HepG2 (cell line): ENCODE data around the gene SCGB2B2. TPM values are rescaled to one million over a fixed set of nuclear protein-coding genes. Genes with fewer than 3 reads are reported as not detected.

Experiments used
- ATAC-seq: fragments of 200-7000 bp; cut with Tn5 transposase; 3 replicates; pipeline ENCODE4 v1.9.1; 2020; ENCODE audit warnings: mild to moderate bottlenecking, moderate library complexity
- BruUV-seq: library from RNA; stranded (reverse); fragments of 400-500 nt; replicated peaks from 2 replicates; lab custom pipeline; 2021; lab: Mats Ljungman, UMichigan
- CTCF ChIA-PET: fragments of 300-600 bp; formaldehyde crosslinking; extraction: SDS; loops from one replicate; lab custom pipeline; 2021; ENCODE audit warnings: low total read pairs, inconsistent platforms, low intra/inter-chr PET ratio; lab: Yijun Ruan, JAX
- POLR2A ChIA-PET: fragments of 350-600 bp; sonication (Branson Sonifier 250); formaldehyde crosslinking; loops from one replicate; lab custom pipeline; 2020; ENCODE audit warnings: antibody characterized with exemption, inconsistent platforms; lab: Yijun Ruan, JAX
- DNase-seq: peaks from one replicate; pipeline ENCODE4 v3.0.0-alpha.2; 2015; ENCODE audit warnings: low spot score
- FAIRE-seq: peaks from 3 replicates; lab custom pipeline; 2011; peaks lifted over from hg19 to GRCh38; lab: Jason Lieb, UNC
- H2AFZ ChIP-seq: one replicate; pipeline ENCODE4 v1.6.1; 2011; ENCODE audit warnings: low read length, inconsistent platforms
- H3K27ac ChIP-seq: fragments of 300-600 bp; 3 replicates; pipeline ENCODE4 v1.8.0; 2011; ENCODE audit warnings: mixed run types, mild to moderate bottlenecking, mixed read lengths, low read length, inconsistent platforms; ENCODE audit not compliant: insufficient read depth; ENCODE audit errors: extremely low read length
- H3K27me3 ChIP-seq, 2 experiments: fragments of 200-600 bp in 1 of 2; 2 replicates in 1 of 2; 3 replicates in 1 of 2; pipeline versions ENCODE4 v1.6.0 to v1.8.0; 2011; ENCODE audit warnings: low read length in 2 of 2, mild to moderate bottlenecking in 2 of 2, moderate library complexity in 2 of 2, inconsistent platforms in 1 of 2; ENCODE audit not compliant: insufficient read depth in 2 of 2, control insufficient read depth in 1 of 2
- H3K36me3 ChIP-seq, 2 experiments: fragments of 200-600 bp in 1 of 2; replicated peaks in 1 of 2; 2 replicates in 1 of 2; 3 replicates in 1 of 2; pipeline versions ENCODE4 v1.5.1 to v1.8.0; 2011; ENCODE audit warnings: low read length in 2 of 2, inconsistent platforms in 1 of 2; ENCODE audit not compliant: insufficient read depth in 2 of 2, control insufficient read depth in 1 of 2
- H3K4me1 ChIP-seq: 2 replicates; pipeline ENCODE4 v1.5.1; 2012; ENCODE audit warnings: low read length, inconsistent platforms; ENCODE audit not compliant: insufficient read depth
- H3K4me2 ChIP-seq: 2 replicates; pipeline ENCODE4 v1.6.0; 2011; ENCODE audit warnings: low read depth, low read length, inconsistent platforms
- H3K4me3 ChIP-seq, 3 experiments: fragments of 200-600 bp in 1 of 3; sonication (generic), shearing (Covaris generic) in 1 of 3; replicated peaks in 1 of 3; 2 replicates each; pipeline ENCODE4 v1.5.1; 2011 to 2016; ENCODE audit warnings: low read length in 3 of 3, inconsistent platforms in 2 of 3, low read depth in 2 of 3, mild to moderate bottlenecking in 2 of 3, control low read depth in 1 of 3, mixed read lengths in 1 of 3; ENCODE audit not compliant: insufficient read depth in 1 of 3
- H3K79me2 ChIP-seq: one replicate; pipeline ENCODE4 v1.6.1; 2011; ENCODE audit warnings: low read length, inconsistent platforms; ENCODE audit not compliant: insufficient read depth
- H3K9ac ChIP-seq: 2 replicates; pipeline ENCODE4 v1.6.0; 2011; ENCODE audit warnings: mild to moderate bottlenecking, low read depth, low read length, inconsistent platforms; ENCODE audit not compliant: insufficient read depth
- H3K9me3 ChIP-seq: 2 replicates; pipeline ENCODE4 v1.5.1; 2012; ENCODE audit warnings: mild to moderate bottlenecking, low read length
- H4K20me1 ChIP-seq: 2 replicates; pipeline ENCODE4 v1.6.0; 2011; ENCODE audit warnings: inconsistent platforms, mild to moderate bottlenecking, low read length, moderate library complexity; ENCODE audit not compliant: insufficient read depth
- CBX5 ChIP-seq: sonication (generic); formaldehyde crosslinking; IDR thresholded peaks from 2 replicates; pipeline ENCODE4 v1.4.0; 2020; ENCODE audit warnings: missing genetic modification reagents, borderline replicate concordance
- HIVEP1 ChIP-seq: sonication (generic); formaldehyde crosslinking; IDR thresholded peaks from 2 replicates; pipeline ENCODE4 v1.4.0; 2020; ENCODE audit warnings: mild to moderate bottlenecking, missing genetic modification reagents
- MAZ ChIP-seq, 2 experiments: sonication (generic) in 1 of 2; formaldehyde crosslinking in 1 of 2; IDR thresholded peaks; 2 replicates each; pipeline versions ENCODE4 v1.5.0 to v1.6.1; 2012 to 2020; ENCODE audit warnings: low read depth in 2 of 2, mild to moderate bottlenecking in 2 of 2, borderline replicate concordance in 1 of 2, improper control_type of control experiment in 1 of 2, low read length in 1 of 2, missing genetic modification reagents in 1 of 2, moderate library complexity in 1 of 2
- NR0B2 ChIP-seq: sonication (generic); formaldehyde crosslinking; IDR thresholded peaks from 2 replicates; pipeline ENCODE4 v1.4.0; 2020; ENCODE audit warnings: mild to moderate bottlenecking, missing genetic modification reagents
- PAX8 ChIP-seq: sonication (generic); formaldehyde crosslinking; IDR thresholded peaks from 2 replicates; pipeline ENCODE4 v1.8.0; 2022; ENCODE audit warnings: mild to moderate bottlenecking, missing genetic modification reagents, borderline replicate concordance
- PLRG1 ChIP-seq: fragments of 450-650 bp; conservative IDR thresholded peaks from 2 replicates; pipeline ENCODE4 v1.6.1; 2016
- PRDM4 ChIP-seq: sonication (generic); formaldehyde crosslinking; IDR thresholded peaks from 2 replicates; pipeline ENCODE4 v1.9.0; 2021; ENCODE audit warnings: missing genetic modification reagents, borderline replicate concordance
- SMC3 ChIP-seq: IDR thresholded peaks from 2 replicates; pipeline ENCODE4 v1.6.1; 2011; ENCODE audit warnings: low read length, improper control_type of control experiment
- STAG1 ChIP-seq: sonication (generic); formaldehyde crosslinking; IDR thresholded peaks from 2 replicates; pipeline ENCODE4 v1.4.0; 2020; ENCODE audit warnings: missing genetic modification reagents
- TEAD3 ChIP-seq: optimal IDR thresholded peaks from 2 replicates; pipeline ENCODE3; 2016; ENCODE audit warnings: borderline replicate concordance
- U2AF2 ChIP-seq: fragments of 200-400 bp; formaldehyde crosslinking; IDR thresholded peaks from 2 replicates; pipeline ENCODE4 v1.6.1; 2017; ENCODE audit warnings: low read depth, mild to moderate bottlenecking, low read length
- ZNF251 ChIP-seq: sonication (generic); formaldehyde crosslinking; IDR thresholded peaks from 2 replicates; pipeline ENCODE4 v1.9.0; 2021; ENCODE audit warnings: mild to moderate bottlenecking, missing genetic modification reagents
- ZNF782 ChIP-seq: sonication (generic); formaldehyde crosslinking; IDR thresholded peaks from 2 replicates; pipeline ENCODE4 v1.4.0; 2020; ENCODE audit warnings: missing genetic modification reagents, mild to moderate bottlenecking, borderline replicate concordance
- WGBS: methylation state at CpG from one replicate; pipeline ENCODE4 v1.1.6; 2017; ENCODE audit warnings: low lambda C conversion rate; 5-methylcytosine and 5-hydroxymethylcytosine counted together
- in situ Hi-C: cut with HindIII; loops from 2 replicates; pipeline ENCODE4 v1.10.0; 2017; ENCODE audit warnings: low pct_unique_long_range_greater_than_20kb; ENCODE audit not compliant: extremely low pct_ligation_motif_present
- intact Hi-C: fragments of 100-400 bp; cut with micrococcal nuclease; formaldehyde crosslinking; loops from one replicate; pipeline ENCODE4 v1.10.0; 2022; ENCODE audit not compliant: unreplicated experiment
- polyA plus RNA-seq, 8 experiments: library from polyadenylated mRNA; depleted of rRNA in 3 of 8; stranded (reverse) in 7 of 8; unstranded in 1 of 8; fragments of >200 nt; fragmentation: Illumina TruSeq in 4 of 8; extraction: Trizol in 4 of 8; gene quantifications; 2 replicates each; pipeline versions ENCODE4 v1.2.1 to v1.2.3, GENCODE V29; 2011 to 2016; ENCODE audit warnings: low read depth in 4 of 8, missing spikeins in 1 of 8, mixed read lengths in 1 of 8; ENCODE audit not compliant: insufficient read depth in 1 of 8
- total RNA-seq, 5 experiments: library from RNA; depleted of rRNA; stranded (reverse); fragments of >200 nt; fragmentation: Illumina TruSeq; extraction: Trizol; gene quantifications; 2 replicates each; pipeline ENCODE4 v1.2.3, GENCODE V29; 2016; ENCODE audit warnings: low read depth in 1 of 5
- TF ChIP-seq, protein P1 (sequence below), 2 experiments: IDR thresholded peaks; 2 replicates each; pipeline ENCODE4 v1.6.1; 2011 to 2012; ENCODE audit warnings: low read length in 2 of 2, borderline replicate concordance in 1 of 2, low read depth in 1 of 2, mild to moderate bottlenecking in 1 of 2, moderate library complexity in 1 of 2
- TF ChIP-seq, protein P2 (sequence below): sonication (generic); formaldehyde crosslinking; IDR thresholded peaks from 2 replicates; pipeline ENCODE4 v1.5.0; 2020; ENCODE audit warnings: mild to moderate bottlenecking, missing genetic modification reagents, moderate library complexity

The SCGB2B2 gene
- total and polyA plus RNA-seq, 2 of the 13 experiments (the other 11 are each of a cell fraction or from before 2014, with no cell fraction given): 0.03 TPM; not detected in 1

DNA sequence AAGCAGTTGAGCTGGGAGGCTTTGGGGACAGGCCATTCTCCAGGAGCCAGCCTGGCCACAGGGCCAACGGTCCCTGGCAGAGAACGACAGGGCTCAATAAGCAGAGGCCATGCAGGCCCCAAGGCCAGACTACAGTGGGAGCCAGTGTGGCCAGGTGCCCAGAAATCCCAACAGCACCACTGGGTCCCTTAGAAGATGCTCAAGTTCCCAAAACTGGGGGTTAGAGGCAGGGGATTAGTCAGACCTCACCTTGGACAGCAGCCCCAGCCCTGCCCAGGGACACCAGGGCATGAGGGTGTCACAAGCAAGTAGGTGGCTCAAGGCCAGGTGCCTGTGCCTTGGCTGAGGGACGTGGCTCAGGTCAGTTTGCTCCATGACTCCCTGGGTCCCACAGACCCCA, 12.8 kb downstream of the SCGB2B2 start (continued):
- TF ChIP-seq, protein P1, sequence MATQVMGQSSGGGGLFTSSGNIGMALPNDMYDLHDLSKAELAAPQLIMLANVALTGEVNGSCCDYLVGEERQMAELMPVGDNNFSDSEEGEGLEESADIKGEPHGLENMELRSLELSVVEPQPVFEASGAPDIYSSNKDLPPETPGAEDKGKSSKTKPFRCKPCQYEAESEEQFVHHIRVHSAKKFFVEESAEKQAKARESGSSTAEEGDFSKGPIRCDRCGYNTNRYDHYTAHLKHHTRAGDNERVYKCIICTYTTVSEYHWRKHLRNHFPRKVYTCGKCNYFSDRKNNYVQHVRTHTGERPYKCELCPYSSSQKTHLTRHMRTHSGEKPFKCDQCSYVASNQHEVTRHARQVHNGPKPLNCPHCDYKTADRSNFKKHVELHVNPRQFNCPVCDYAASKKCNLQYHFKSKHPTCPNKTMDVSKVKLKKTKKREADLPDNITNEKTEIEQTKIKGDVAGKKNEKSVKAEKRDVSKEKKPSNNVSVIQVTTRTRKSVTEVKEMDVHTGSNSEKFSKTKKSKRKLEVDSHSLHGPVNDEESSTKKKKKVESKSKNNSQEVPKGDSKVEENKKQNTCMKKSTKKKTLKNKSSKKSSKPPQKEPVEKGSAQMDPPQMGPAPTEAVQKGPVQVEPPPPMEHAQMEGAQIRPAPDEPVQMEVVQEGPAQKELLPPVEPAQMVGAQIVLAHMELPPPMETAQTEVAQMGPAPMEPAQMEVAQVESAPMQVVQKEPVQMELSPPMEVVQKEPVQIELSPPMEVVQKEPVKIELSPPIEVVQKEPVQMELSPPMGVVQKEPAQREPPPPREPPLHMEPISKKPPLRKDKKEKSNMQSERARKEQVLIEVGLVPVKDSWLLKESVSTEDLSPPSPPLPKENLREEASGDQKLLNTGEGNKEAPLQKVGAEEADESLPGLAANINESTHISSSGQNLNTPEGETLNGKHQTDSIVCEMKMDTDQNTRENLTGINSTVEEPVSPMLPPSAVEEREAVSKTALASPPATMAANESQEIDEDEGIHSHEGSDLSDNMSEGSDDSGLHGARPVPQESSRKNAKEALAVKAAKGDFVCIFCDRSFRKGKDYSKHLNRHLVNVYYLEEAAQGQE (IDR thresholded peaks at IDR 0.05; ENCODE audit: borderline replicate concordance in 1 of 2, low read depth in 1 of 2, low read length in 2 of 2): peak; percentile 21 to 76
- no peak for TF ChIP-seq PAX8 (CRISPR knock-in tag)
- no peak for TF ChIP-seq U2AF2
- no peak for TF ChIP-seq ZNF251
- TF ChIP-seq MAZ (IDR thresholded peaks at IDR 0.05; ENCODE audit: borderline replicate concordance, low read depth, low read length): no peak
- TF ChIP-seq MAZ (CRISPR knock-in tag; IDR thresholded peaks at IDR 0.05; ENCODE audit: low read depth): no peak
- no peak for TF ChIP-seq CBX5 (CRISPR knock-in tag)

GRCh38 chr19:34662919-34663318, 14.0 kb downstream of the SCGB2B2 start:
- DNase-seq (peak; percentile 51), ATAC-seq (peak; percentile 74), FAIRE-seq (peak; percentile 65)
- no peaks in the 10 kb centered on the region for H3K9me3 ChIP-seq
- H3K4me2 ChIP-seq: no peak overlapping the region
- H3K27me3 ChIP-seq: no peaks in the 10 kb centered on the region; a peak in 2 of 5 replicates
- CTCF ChIA-PET: interaction anchor here (1.9 kb wide), 1 partner anchor 24 kb away, joined by 8 read pairs; no protein-coding TSS in a partner anchor
- no peak overlapping the region for H2AFZ ChIP-seq
- no TSS peak for BruUV-seq
- intact Hi-C loops: no loop called here
- no peaks in the 10 kb centered on the region for H4K20me1 ChIP-seq
- H3K9ac ChIP-seq: no peak overlapping the region
- 26% methylated on average over 5 of the region's 5 CpGs for WGBS
- no peak overlapping the region for H3K27ac ChIP-seq
- H3K36me3 ChIP-seq: no peaks in the 10 kb centered on the region
- POLR2A ChIA-PET: no interaction called here
- H3K79me2 ChIP-seq: no peaks in the 10 kb centered on the region
- no peak overlapping the region for H3K4me3 ChIP-seq
- in situ Hi-C loops: no loop called here
- peaks cover 36% of the 10 kb centered on the region for H3K4me1 ChIP-seq
- no peak for TF ChIP-seq HIVEP1 (CRISPR knock-in tag)
- TF ChIP-seq ZNF782 (CRISPR knock-in tag): no peak
- TF ChIP-seq PRDM4: no peak
- peak; percentile 56 for TF ChIP-seq SMC3
- peak; percentile 16 for TF ChIP-seq TEAD3 (CRISPR knock-in tag)
- TF ChIP-seq NR0B2 (CRISPR knock-in tag): no peak
- no peak for TF ChIP-seq PLRG1
- TF ChIP-seq STAG1 (CRISPR knock-in tag): peak; percentile 44
- TF ChIP-seq, protein P2, sequence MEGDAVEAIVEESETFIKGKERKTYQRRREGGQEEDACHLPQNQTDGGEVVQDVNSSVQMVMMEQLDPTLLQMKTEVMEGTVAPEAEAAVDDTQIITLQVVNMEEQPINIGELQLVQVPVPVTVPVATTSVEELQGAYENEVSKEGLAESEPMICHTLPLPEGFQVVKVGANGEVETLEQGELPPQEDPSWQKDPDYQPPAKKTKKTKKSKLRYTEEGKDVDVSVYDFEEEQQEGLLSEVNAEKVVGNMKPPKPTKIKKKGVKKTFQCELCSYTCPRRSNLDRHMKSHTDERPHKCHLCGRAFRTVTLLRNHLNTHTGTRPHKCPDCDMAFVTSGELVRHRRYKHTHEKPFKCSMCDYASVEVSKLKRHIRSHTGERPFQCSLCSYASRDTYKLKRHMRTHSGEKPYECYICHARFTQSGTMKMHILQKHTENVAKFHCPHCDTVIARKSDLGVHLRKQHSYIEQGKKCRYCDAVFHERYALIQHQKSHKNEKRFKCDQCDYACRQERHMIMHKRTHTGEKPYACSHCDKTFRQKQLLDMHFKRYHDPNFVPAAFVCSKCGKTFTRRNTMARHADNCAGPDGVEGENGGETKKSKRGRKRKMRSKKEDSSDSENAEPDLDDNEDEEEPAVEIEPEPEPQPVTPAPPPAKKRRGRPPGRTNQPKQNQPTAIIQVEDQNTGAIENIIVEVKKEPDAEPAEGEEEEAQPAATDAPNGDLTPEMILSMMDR (CRISPR knock-in tag): peak; percentile 71
